NCI-H187 (cell line): Measurements from ENCODE around the gene TPSD1.
"Not testable (repeated sequence)": the region's sequence is repeated elsewhere in the genome, so short reads cannot be mapped to it uniquely, and the experiment has no call there.

Experiments
- DNase-seq, 2 experiments: peaks; one replicate each; lab custom pipeline; 2025; lab: John Stamatoyannopoulos, UW

TPSD1 gene

DNA sequence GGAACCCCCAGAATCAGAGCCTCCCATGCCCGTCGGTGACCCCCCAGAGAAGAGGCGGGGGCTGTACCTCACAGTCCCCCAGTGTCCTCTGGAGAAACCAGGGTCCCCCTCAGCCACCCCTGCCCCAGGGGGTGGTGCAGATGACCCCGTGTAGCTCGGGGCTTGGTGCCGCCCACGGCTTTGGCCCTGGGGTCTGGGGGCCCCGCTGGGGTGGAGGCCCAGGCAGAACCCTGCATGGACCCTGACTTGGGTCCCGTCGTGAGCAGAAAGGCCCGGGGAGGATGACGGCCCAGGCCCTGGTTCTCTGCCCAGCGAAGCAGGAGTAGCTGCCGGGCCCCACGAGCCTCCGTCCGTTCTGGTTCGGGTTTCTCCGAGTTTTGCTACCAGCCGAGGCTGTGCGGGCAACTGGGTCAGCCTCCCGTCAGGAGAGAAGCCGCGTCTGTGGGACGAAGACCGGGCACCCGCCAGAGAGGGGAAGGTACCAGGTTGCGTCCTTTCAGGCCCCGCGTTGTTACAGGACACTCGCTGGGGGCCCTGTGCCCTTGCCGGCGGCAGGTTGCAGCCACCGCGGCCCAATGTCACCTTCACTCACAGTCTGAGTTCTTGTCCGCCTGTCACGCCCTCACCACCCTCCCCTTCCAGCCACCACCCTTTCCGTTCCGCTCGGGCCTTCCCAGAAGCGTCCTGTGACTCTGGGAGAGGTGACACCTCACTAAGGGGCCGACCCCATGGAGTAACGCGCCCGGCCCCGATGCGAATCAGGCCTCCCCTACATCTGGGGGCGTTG, 34.8 kb upstream of the TPSD1 start:
- DNase-seq, result no peak

DNA sequence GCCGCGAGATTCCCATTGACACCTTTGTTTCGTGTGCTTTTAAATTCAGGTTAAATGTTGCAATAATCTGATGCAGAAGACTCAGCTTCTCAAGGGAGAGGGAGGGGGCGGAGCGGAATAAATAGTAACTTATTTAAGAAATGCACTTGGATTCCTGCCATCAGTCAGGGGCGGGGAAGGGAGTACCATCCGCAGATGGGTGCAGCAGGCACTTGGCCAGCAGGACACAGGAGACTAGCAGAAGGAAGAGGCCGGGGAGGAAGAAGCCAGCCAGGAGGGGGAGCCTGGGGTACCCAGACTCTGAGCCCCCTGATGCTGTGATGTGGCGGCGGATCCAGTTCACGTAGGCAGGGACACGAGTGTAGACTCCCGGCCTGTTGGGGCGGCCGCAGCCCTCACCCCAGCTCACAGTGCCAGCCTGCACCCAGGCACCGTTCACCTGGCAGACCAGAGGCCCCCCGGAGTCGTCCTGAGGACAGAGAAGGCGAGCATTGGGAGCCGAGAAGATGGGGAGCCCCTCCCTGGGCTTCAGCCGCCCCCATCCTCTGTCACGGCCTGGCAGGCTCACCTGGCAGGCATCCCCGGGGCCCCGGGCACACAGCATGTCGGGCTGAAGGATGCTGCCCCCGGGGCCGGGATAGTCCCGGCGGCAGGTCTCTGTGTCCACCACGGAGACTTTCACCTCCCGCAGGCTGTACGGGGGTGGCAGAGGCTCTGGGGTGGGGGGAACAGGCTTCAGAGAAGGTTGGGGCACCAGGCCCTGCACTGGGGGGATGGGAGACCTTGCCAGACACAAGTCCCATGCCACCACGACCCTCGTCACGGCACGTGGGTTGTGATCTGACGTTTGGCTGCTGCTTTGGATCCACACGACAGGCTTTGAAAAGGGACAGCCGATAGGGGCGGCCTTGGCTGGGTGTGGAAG, 34.0 kb upstream of the TPSD1 start:
- DNase-seq, result no peak

DNA sequence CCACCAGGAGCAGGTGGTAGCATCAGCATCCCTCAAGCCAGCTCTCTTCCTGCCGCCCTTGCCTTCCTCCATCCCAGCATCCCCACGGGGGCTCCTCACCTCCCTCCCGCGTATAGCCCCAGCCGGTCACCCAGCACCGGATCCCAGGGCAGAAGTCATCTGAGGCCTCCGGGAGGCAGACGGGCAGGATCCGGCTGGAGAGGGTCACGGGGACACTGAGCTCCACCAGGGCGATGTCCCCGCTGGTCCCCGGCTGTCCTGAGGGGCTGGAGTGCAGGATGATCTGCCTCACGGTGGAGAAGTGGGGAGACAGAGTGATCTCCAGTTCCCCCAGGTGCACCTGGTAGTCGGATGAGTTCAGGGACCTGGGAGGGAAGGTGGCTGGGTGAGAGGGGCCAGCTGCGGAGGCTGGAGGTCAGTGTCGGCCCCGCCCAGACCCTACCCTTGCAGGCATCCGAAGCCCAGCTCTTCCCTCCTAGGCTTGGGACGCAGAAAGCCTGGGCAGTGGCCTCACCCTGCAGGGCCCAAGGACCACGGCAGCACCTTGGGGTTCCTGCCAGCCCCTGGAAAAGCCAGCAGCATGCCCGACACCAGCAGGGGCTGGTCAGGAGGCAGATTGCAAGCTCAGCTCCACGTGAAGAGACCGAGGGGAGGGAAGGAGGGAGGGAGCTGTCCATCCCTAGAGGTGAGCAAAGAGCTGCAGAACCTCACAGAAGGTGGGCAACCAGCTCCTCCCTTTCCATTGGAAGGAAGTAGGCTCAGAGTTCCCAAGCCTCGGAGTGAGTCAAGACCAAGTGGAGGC, 33.1 kb upstream of the TPSD1 start:
- no peak for DNase-seq

DNA sequence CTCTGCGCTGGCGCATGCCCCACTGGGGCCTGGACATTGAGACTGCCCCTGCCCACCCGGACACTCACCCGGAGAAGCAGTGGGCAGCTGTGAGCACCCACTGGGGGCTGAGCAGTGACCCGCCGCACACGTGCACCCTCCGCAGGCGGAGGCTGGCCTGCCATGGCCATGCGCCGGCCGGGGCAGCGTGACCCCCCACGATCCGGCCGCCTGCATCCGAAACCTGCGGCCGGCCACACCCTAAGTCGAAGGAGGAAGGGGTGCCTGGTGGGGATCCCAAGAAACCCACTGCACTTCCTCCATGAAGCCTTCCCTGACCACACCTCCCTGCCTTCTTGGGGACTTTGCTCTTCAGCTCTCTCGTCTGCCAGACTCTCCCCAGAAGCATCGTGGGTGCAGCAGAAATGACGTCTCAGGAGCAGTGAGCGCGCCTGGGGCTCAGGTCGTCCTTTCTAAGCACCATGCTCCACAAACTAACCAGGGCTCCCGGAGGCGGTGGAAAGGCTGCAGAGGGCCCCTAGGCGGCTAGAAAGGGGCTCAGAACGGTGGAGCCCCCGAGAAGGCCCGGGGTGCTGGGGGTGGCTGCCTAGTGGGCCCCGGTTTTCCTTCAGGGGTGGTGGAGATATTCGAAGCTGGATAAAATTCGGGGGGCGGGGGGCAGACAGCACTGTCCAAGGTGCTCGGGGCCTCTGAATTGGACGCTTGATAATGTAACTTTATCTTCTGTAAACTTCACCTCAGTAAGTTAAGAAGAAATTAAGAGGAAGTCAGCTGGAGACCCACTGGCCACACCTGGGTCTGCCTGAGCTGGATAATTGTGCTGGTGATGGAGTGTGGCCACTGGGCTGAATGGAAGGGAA, 32.3 kb upstream of the TPSD1 start:
- no peak for DNase-seq

DNA sequence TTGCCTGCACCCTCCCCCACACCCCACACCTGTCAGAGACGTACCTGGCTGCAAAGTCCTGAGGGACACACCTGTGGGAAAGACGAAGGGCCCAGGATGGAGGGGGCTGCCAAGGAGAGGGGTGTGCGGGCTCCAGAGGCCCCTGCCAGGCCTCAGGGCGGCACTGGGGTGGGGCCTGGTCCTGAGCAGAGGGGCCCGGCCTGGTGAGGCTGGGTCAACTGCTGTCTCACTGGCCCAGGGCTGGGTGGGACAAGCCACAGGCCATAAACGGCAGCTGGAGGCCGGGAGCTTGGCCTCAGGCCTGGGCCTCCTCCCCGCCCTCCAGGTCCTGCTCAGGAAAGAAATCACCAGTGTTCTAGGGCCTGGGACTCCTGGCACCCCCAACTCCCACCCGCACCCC, 31.3 kb upstream of the TPSD1 start:
- no peak for DNase-seq

DNA sequence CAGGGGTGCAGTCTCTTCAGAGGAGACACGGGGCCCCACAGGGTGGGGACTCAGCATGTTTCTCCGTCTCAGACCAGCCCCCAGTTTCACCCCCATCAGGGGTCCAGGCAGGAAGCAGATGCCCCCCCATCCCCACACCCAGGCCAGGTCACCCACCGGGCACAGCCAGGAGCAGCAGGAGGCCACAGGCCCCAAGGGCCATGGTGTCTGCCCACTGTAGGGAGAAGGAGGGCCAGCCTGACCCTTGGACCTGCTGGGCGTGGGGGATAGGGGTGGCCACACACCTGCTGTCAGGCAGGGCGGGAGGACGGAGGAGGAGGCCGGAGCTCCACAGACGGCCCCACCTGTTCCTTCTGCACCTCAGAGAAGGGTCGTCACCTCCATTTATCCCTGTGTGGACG, 30.8 kb upstream of the TPSD1 start, which contains the start of gene TPSG1:
TPSG1 (minus strand) TSS at position 218 of the 401 bp plus-strand sequence; CDS start at position 202, 16 bp downstream.
- DNase-seq, result no peak

DNA sequence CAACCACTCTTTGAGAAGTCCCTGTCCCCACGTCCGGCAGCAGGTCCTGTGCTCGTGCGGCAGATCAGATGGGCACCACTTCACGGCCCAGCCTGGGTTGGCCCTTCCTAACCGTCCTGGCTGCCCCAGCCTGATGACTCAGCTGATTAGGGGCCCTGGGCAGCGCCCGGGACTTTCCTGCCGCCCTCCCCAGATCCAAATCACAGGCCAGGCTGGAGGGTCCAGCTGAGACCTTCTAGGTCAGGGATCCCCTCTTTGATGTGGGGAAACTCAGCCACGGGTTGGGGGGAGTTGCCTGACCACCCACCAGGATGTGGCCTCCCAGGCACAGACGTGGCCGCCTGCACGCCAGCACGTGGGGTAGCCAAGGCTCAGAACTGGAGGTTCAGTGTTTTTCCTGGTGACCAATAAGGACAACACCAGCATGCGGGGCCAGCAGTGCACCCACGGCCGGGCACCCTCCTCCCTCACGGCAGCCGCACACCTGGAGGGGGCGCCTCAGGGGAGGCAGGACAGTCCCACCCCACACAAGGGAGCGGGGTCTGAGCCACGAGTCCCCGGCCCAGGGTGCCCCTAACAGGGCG, 30.0 kb upstream of the TPSD1 start:
- not testable (repeated sequence) for DNase-seq

DNA sequence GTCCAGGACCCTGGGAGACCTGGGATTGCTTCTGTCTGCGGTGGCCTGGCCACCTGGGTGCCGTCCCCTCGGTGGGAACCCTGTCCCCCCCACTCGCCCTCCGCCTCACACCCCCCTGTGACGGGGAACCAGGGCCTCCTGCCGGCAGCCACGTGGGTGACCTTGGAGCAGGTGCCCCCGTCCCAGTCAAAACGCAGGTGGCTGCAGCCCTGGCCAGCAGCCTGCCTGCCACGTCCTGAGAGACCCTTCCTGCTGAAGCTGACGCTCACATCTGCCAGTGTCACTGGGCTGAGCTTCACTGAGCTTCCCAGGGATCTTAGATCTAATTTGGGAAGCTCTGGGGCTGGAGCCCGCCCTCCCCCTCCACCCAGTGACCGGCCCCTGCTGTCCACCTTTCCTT, 29.2 kb upstream of the TPSD1 start:
- not testable (repeated sequence) for DNase-seq

DNA sequence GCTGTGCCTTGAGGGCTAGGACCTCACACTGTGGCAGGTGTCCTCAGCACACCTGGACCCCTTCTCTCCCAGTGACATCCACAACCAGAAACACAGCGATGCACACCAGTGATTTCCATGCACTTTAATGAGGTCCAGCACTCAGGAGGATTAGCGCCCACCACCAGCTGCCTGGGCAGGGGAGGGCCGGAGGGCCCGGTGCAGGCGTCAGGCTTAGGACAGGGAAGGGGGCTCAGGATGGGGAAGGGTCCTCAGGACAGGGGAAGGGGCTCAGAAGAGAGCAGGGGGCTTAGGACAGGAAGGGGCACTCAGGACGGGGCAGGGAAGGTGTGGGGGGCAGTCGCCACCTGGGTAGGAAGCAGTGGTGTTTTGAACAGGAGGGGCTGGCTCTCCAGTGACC, 27.6 kb upstream of the TPSD1 start:
- DNase-seq, result not testable (repeated sequence)

DNA sequence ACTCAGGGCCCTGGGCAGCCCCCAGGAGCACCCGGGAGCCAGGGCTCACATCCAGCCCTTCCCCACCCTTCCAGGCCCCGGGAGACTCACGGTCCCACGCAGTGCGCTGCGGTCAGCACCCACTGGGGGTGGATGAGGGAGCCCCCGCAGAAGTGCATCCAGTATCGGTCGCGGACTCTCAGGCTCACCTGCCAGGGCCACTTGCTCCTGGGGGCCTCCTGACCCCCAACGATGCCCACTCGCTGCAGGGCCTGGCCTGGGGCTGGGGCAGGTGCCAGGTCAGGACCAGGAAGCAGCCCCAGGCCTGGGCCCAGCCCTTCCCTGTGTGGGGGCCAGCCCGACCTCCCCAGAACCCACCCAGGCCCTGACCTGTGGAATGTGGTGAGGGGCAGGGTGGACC, 26.4 kb upstream of the TPSD1 start:
- not testable (repeated sequence) for DNase-seq

DNA sequence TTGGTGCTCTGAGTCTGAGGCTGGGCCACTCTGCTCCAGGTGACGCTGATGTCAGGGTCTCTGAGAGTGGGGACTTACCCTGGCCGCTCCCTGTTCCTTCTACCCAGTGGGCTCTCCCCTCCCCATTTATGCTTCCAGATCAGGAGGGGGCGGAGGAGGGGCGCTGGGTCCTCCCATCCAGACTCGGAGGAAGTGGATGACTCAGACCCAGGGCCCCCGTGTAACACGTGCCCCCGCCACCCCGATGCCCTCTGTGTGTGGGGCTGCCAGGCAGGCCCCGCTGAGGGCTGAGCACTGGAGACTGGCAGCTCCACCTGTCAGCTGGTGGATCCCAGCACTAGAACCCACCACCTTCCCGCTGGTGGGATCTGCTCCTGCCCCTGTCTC, 25.8 kb upstream of the TPSD1 start, which contains the start of gene TPSB2:
TPSB2 (minus strand) TSS at position 101 of the 387 bp plus-strand sequence. CDS start 233 bp downstream, outside the sequence.
- not testable (repeated sequence) for DNase-seq

DNA sequence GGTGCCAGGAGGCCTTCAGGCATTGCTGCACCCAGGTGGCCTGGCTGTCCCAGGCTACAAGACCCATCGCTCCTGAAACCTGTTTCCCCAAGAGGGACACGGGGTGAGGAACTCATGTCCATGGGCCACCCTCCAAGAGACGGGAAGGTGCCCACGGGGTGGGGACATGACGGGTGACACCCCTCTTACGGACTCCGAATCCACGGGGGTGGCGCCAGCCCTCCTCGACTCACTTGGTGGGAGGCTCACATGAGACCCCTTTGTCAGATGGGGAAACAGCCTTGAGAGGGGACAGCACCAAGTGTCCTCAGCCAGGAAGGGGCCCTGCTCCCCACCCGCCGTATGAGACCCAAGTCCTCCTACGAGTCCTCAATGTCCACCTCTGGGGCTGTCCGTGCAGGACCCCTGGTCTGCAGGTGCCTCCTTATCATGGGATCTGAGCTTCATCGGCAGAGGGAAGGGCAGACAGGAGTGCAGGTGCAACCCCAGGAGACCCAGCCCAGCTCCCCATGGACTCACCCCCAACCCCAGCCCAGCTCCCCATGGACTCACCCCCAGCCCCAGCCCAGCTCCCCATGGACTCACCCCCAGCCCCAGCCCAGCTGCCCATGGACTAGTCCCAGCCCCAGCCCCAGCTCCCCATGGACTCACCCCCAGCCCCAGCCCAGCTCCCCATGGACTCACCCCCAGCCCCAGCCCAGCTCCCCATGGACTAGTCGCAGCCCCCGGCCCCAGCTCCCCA, 25.2 kb upstream of the TPSD1 start:
- DNase-seq, result not testable (repeated sequence)

DNA sequence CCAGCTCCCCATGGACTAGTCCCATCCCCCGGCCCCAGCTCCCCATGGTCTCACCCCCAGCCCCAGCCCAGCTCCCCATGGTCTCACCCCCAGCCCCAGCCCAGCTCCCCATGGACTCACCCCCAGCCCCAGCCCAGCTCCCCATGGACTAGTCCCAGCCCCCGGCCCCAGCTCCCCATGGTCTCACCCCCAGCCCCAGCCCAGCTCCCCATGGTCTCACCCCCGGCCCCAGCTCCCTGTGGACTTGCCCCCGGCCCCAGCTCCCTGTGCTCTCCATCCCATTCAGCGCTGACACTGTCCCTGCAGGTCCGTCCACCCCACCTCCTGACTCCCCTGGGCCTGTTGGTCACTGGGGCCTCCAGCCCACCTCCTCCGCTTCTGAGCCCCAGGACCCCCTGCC, 24.6 kb upstream of the TPSD1 start:
- not testable (repeated sequence) for DNase-seq

DNA sequence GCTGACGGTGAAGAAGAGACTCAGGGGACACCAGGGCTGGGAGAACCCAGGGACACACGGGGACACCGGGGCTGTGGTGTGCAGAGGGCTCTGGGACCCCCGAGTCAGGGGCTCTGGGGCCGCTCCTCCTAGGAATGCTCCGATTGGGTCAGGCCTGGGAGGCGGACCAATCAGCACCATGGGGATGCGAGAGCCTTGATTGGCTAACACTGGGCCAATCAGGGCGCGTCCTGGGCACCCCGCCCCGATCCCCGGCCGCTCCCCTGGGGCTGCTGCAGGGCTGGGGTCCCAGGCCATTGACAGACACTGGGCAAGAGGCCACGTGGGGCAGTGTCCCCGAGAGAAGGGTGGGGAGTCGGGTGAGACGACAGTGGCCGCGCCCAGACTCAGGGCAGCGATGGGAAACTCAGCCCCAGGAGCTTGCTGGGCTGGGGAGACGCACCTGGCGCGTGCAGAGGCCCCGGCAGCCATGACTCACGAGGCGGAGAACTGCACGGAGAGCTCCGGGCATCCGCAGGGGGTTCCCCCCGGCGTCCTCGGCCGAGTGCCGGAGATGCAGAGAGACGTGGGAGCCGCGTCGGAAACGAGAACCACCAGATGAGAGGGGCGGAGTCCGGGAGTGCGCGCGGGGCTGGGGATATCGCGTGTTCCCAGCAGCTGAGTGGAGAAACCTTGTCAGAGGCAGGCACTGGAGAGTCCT, 23.7 kb upstream of the TPSD1 start:
- not testable (repeated sequence) for DNase-seq

DNA sequence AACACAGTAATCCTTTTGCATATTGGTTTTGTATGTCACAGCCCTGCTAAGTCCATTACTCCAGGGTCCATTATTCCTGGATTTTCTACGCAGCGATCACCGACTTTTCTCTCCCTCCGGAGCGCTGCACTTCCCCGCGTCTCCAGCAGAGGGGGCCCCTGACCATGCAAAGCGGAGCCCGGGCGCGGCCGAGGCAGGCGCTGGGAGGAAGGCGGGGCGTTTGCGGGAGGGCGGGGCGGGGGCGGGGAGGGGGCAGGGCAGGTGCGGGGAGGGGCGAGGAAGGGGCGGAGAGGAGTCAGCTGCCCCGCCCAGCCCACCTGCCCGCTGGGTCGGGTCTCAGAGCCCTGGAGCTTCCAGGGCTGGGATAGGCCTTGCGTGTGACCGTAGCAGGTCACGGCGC, 19.2 kb upstream of the TPSD1 start:
- not testable (repeated sequence) for DNase-seq

DNA sequence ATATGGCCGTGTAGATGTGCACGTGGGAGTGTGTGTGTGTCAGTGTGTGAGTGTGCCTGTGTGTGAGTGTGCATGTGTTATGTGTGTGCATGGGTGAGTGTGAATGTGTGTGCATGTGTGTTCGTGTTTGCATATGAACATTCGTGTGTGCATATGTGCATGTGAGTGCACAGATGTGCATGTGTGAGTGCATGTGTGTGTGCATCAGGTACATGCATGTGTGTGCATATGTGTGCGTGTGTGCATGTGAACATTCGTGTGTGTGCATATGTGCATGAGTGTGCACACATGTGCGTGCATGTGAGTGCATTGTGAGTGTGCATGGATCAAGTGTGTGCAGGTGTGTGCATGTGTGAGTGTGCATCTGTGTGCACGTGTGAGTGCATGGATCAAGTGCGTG, 17.9 kb upstream of the TPSD1 start:
- no peak for DNase-seq

DNA sequence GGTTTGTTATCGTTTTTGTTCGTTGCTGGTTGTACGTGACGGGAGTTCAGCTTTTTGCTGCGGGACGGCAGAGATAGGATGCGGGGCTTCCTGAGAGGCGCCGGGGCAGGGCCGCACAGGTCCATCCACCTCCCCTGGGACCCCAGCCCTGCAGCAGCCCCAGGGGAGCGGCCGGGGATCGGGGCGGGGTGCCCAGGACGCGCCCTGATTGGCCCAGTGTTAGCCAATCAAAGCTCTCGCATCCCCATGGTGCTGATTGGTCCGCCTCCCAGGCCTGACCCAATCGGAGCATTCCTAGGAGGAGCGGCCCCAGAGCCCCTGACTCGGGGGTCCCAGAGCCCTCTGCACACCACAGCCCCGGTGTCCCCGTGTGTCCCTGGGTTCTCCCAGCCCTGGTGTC, 17.0 kb upstream of the TPSD1 start:
- DNase-seq, result not testable (repeated sequence)

DNA sequence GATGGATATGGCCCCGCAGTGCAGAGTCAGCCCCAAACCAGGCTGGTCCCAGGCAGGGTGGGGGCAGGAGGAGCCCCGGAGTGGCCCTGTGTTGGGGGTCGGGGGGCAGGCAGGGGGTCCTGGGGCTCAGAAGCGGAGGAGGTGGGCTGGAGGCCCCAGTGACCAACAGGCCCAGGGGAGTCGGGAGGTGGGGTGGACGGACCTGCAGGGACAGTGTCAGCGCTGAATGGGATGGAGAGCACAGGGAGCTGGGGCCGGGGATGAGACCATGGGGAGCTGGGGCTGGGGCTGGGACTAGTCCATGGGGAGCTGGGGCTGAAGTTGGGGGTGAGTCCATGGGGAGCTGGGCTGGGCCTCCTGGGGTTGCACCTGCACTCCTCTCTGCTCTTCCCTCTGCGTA, 16.3 kb upstream of the TPSD1 start:
- DNase-seq, result not testable (repeated sequence)

DNA sequence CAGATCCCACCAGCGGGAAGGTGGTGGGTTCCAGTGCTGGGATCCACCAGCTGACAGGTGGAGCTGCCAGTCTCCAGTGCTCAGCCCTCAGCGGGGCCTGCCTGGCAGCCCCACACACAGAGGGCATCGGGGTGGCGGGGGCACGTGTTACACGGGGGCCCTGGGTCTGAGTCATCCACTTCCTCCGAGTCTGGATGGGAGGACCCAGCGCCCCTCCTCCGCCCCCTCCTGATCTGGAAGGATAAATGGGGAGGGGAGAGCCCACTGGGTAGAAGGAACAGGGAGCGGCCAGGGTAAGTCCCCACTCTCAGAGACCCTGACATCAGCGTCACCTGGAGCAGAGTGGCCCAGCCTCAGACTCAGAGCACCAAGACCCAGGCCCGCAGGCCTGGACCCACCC, 15.4 kb upstream of the TPSD1 start, which contains the start of gene TPSAB1:
TPSAB1 (plus strand) TSS at position 270 of the 400 bp plus-strand sequence. CDS start 234 bp downstream, outside the sequence.
- DNase-seq, result not testable (repeated sequence)
